CD14-positive monocyte (primary cell): ENCODE results near the gene PRR13. TPM values are rescaled to one million over a fixed set of nuclear protein-coding genes. Genes with fewer than 3 reads are reported as not detected.
A peak's percentile ranks its signal among the peaks of the same experiment; 100 is the strongest.

Experiments
- DNase-seq, 3 donors: peaks; one replicate each; pipeline ENCODE4 v3.0.0-alpha.2; 2011 to 2022
- H2AFZ ChIP-seq: 2 replicates; pipeline ENCODE4 v1.6.0; 2012; ENCODE audit warnings: mild to moderate bottlenecking, low read depth, low read length, inconsistent platforms; ENCODE audit not compliant: insufficient read depth, poor library complexity, severe bottlenecking
- H3K27ac ChIP-seq, 2 donors: 1 replicate in 1 of 2; 2 replicates in 1 of 2; pipeline ENCODE4 v1.5.1; 2012 to 2013; ENCODE audit warnings: low read length in 2 of 2, control low read depth in 1 of 2, inconsistent platforms in 1 of 2, low read depth in 1 of 2, mild to moderate bottlenecking in 1 of 2
- H3K27me3 ChIP-seq, 2 donors: one replicate each; pipeline versions ENCODE4 v1.6.0 to v1.6.1; 2011 to 2013; ENCODE audit warnings: low read length in 2 of 2; ENCODE audit not compliant: control insufficient read depth in 2 of 2, insufficient read depth in 2 of 2
- H3K36me3 ChIP-seq, 2 donors: replicated peaks in 1 of 2; 1 replicate in 1 of 2; 2 replicates in 1 of 2; pipeline versions ENCODE4 v1.5.1 to v1.6.1; 2012 to 2013; ENCODE audit warnings: low read length in 2 of 2, control low read depth in 1 of 2, inconsistent platforms in 1 of 2, mild to moderate bottlenecking in 1 of 2; ENCODE audit not compliant: insufficient read depth in 2 of 2, control insufficient read depth in 1 of 2
- H3K4me1 ChIP-seq, 2 donors: 1 replicate in 1 of 2; 2 replicates in 1 of 2; pipeline versions ENCODE4 v1.5.1 to v1.6.1; 2012 to 2013; ENCODE audit warnings: low read length in 2 of 2, control low read depth in 1 of 2, inconsistent platforms in 1 of 2, mild to moderate bottlenecking in 1 of 2, moderate library complexity in 1 of 2; ENCODE audit not compliant: insufficient read depth in 2 of 2, control insufficient read depth in 1 of 2
- H3K4me2 ChIP-seq: replicated peaks from 2 replicates; pipeline ENCODE3; 2012; ENCODE audit warnings: low read length, moderate library complexity, mild to moderate bottlenecking; ENCODE audit not compliant: poor library complexity, severe bottlenecking; ENCODE audit errors: extremely low read depth
- H3K4me3 ChIP-seq, 3 experiments: fragments of 200-600 bp in 1 of 3; sonication (generic) in 1 of 3; replicated peaks in 1 of 3; 1 replicate in 2 of 3; 2 replicates in 1 of 3; pipeline ENCODE4 v1.5.1; 2011 to 2013; ENCODE audit warnings: low read length in 3 of 3, mild to moderate bottlenecking in 3 of 3, control low read depth in 2 of 3, low read depth in 2 of 3, inconsistent platforms in 1 of 3, moderate library complexity in 1 of 3
- H3K79me2 ChIP-seq: 2 replicates; pipeline ENCODE4 v1.6.0; 2012; ENCODE audit warnings: mild to moderate bottlenecking, control low read depth, inconsistent platforms, low read length, moderate library complexity; ENCODE audit not compliant: insufficient read depth
- H3K9ac ChIP-seq: 2 replicates; pipeline ENCODE4 v1.6.0; 2017; ENCODE audit warnings: low read length, mild to moderate bottlenecking; ENCODE audit not compliant: insufficient read depth, poor library complexity, severe bottlenecking
- H3K9me3 ChIP-seq, 2 donors: replicated peaks in 1 of 2; 1 replicate in 1 of 2; 2 replicates in 1 of 2; pipeline versions ENCODE4 v1.5.1 to v1.6.1; 2012 to 2013; ENCODE audit warnings: low read length in 2 of 2, control low read depth in 1 of 2; ENCODE audit not compliant: control insufficient read depth in 1 of 2, insufficient read depth in 1 of 2
- H4K20me1 ChIP-seq: 2 replicates; pipeline ENCODE4 v1.6.0; 2012; ENCODE audit warnings: mild to moderate bottlenecking, low read length, control low read depth, moderate library complexity; ENCODE audit not compliant: insufficient read depth
- H3K27ac Mint-ChIP-seq, 7 donors: one replicate each; pipeline ENCODE4 v1.8.0; 2020; ENCODE audit warnings: mild to moderate bottlenecking in 7 of 7, mixed read lengths in 7 of 7, moderate library complexity in 6 of 7, inconsistent platforms in 2 of 7
- H3K27me3 Mint-ChIP-seq, 3 donors: one replicate each; pipeline ENCODE4 v1.8.0; 2021 to 2022; ENCODE audit warnings: low read depth in 3 of 3, mild to moderate bottlenecking in 3 of 3, mixed read lengths in 3 of 3, moderate library complexity in 3 of 3, inconsistent platforms in 1 of 3
- H3K36me3 Mint-ChIP-seq, 2 donors: one replicate each; pipeline ENCODE4 v1.8.0; 2020; ENCODE audit warnings: mixed read lengths in 2 of 2, inconsistent platforms in 1 of 2, mild to moderate bottlenecking in 1 of 2
- H3K4me1 Mint-ChIP-seq: one replicate; pipeline ENCODE4 v1.8.0; 2020; ENCODE audit warnings: mild to moderate bottlenecking, mixed read lengths
- H3K4me3 Mint-ChIP-seq, 2 donors: one replicate each; pipeline ENCODE4 v1.8.0; 2020; ENCODE audit warnings: mild to moderate bottlenecking in 2 of 2, mixed read lengths in 2 of 2, moderate library complexity in 1 of 2
- H3K9me3 Mint-ChIP-seq, 7 donors: one replicate each; pipeline ENCODE4 v1.8.0; 2020 to 2022; ENCODE audit warnings: mixed read lengths in 7 of 7, mild to moderate bottlenecking in 6 of 7, moderate library complexity in 6 of 7, inconsistent platforms in 2 of 7
- WGBS: methylation state at CpG from one replicate; pipeline ENCODE4 v1.1.5; 2013; ENCODE audit warnings: missing lambda C conversion rate; ENCODE audit not compliant: insufficient coverage; 5-methylcytosine and 5-hydroxymethylcytosine counted together
- intact Hi-C, 2 donors: fragments of 100-400 bp; cut with micrococcal nuclease; formaldehyde crosslinking; loops; one replicate each; pipeline versions ENCODE4 v1.15.0 to v1.15.1; 2023
- polyA plus RNA-seq, 3 donors: library from polyadenylated mRNA; depleted of rRNA in 1 of 3; unstranded in 2 of 3; stranded (reverse) in 1 of 3; fragments of 300-500 nt in 2 of 3; fragments of >200 nt in 1 of 3; fragmentation: Illumina TruSeq in 2 of 3; gene quantifications; 1 replicate in 2 of 3; 2 replicates in 1 of 3; pipeline ENCODE4 v1.2.3, GENCODE V29; 2012 to 2021
- TF ChIP-seq, protein P1 (sequence below): fragments of 200-600 bp; IDR thresholded peaks from one replicate; pipeline ENCODE4 v1.8.0; 2022; ENCODE audit warnings: antibody characterized with exemption, mild to moderate bottlenecking

PRR13 gene
- polyA plus RNA-seq, 3 donors = 172 to 670 (median 591) TPM

DNA sequence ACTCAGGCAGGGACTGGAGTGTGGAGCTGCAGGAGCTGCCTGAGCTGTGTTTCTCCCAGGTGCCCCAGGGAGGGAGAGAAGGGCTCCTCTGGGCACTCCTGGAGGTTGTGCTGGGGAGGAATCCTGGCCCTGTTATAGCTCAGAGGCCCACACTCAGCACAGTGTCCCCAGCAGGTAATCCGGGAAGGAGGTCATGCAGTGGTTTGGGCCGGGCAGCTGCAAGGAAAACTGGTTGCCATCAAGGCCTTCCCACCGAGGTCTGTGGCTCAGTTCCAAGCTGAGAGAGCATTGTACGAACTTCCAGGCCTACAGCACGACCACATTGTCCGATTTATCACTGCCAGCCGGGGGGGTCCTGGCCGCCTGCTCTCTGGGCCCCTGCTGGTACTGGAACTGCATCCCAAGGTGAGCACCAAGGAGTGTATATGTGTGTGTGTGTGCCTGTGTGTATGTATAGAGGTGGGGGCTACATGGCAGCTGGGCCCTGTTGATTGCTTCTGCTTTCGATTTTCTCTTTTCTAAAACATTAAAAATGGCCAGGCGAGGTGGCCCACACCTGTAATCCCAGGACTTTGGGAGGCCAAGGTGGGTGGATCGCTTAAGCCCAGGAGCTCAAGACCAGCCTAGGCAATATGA lies 15.9 kb upstream of the PRR13 start:
- H3K4me1 ChIP-seq = peaks cover 4 to 5% of the 10 kb centered on the region in 2 donors
- Mint-ChIP-seq H3K9me3 (no peaks in the 10 kb centered on the region), H3K36me3 (no peaks in the 10 kb centered on the region), H3K27me3 (peaks cover 1 to 7% (median 4%) of the 10 kb centered on the region in 3 donors), H3K4me3 (no peak overlapping the region), H3K27ac (peak overlapping the region in 1 of 7 donors; percentile 61), H3K4me1 (peaks cover 6% of the 10 kb centered on the region)
- no peaks in the 10 kb centered on the region for H3K27me3 ChIP-seq
- H4K20me1 ChIP-seq = no peaks in the 10 kb centered on the region
- H3K36me3 ChIP-seq = no peaks in the 10 kb centered on the region
- TF ChIP-seq, protein P1, sequence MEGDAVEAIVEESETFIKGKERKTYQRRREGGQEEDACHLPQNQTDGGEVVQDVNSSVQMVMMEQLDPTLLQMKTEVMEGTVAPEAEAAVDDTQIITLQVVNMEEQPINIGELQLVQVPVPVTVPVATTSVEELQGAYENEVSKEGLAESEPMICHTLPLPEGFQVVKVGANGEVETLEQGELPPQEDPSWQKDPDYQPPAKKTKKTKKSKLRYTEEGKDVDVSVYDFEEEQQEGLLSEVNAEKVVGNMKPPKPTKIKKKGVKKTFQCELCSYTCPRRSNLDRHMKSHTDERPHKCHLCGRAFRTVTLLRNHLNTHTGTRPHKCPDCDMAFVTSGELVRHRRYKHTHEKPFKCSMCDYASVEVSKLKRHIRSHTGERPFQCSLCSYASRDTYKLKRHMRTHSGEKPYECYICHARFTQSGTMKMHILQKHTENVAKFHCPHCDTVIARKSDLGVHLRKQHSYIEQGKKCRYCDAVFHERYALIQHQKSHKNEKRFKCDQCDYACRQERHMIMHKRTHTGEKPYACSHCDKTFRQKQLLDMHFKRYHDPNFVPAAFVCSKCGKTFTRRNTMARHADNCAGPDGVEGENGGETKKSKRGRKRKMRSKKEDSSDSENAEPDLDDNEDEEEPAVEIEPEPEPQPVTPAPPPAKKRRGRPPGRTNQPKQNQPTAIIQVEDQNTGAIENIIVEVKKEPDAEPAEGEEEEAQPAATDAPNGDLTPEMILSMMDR = no peak
- intact Hi-C loops = no loop called here
- H3K4me3 ChIP-seq = no peak overlapping the region
- H3K9ac ChIP-seq = no peak overlapping the region
- no peak for DNase-seq
- H3K4me2 ChIP-seq = no peak overlapping the region
- no peaks in the 10 kb centered on the region for H3K9me3 ChIP-seq
- H2AFZ ChIP-seq = no peak overlapping the region
- no peaks in the 10 kb centered on the region for H3K79me2 ChIP-seq
- 84% methylated on average over 10 of the region's 11 CpGs for WGBS
- no peak overlapping the region for H3K27ac ChIP-seq

DNA sequence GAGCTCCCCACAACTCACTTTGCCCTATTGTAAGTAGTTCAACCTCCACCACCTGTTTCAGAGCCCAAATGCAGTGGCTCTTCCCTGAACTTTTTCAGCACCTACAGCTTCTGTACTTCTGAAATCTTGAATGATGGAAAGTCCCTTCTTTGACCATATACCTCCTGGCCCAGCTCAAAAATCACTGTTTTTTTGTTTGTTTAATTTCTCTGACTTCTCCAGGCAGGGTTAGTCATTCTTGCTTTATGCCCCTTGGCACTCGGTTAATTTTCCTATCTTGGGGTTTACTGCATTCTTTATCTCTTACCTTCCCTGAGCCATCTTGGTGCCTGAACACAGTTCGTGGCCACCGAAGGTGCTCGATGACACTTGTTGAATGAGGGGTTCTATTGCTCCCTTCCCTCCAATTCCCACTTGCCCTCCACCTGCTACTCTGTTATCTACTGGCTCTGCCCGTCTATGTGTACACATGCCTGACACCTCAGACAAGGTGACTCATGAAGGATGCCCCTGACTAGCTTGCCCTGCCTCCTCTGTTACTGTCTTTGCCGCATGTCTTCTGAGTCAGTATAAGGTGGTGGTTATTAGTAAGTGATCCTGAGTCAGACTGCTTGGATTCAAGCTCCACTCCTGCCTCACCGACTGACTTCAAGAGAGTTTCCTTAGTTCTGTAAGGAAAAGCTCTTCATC lies 13.5 kb upstream of the PRR13 start:
- Histone ChIP-seq H3K4me3 (no peak overlapping the region), H3K9ac (no peak overlapping the region), H3K27me3 (no peaks in the 10 kb centered on the region), H3K4me2 (no peak overlapping the region), H3K36me3 (no peaks in the 10 kb centered on the region), H4K20me1 (no peaks in the 10 kb centered on the region), H3K9me3 (no peaks in the 10 kb centered on the region), H2AFZ (no peak overlapping the region), H3K4me1 (no peaks in the 10 kb centered on the region), H3K79me2 (no peaks in the 10 kb centered on the region), H3K27ac (no peak overlapping the region)
- Mint-ChIP-seq H3K9me3 (no peaks in the 10 kb centered on the region), H3K36me3 (no peaks in the 10 kb centered on the region), H3K27ac (no peak overlapping the region), H3K27me3 (peaks cover 4 to 7% (median 4%) of the 10 kb centered on the region in 3 donors), H3K4me1 (no peaks in the 10 kb centered on the region), H3K4me3 (no peak overlapping the region)
- peak in 1 of 3 donors; percentile 27 for DNase-seq
- TF ChIP-seq, protein P1 = no peak
- intact Hi-C loops = no loop called here
- 100% methylated on average over 3 of the region's 7 CpGs for WGBS
